K562 (cell line): Measurements from ENCODE around the gene ANKS1B. TPM values are rescaled to one million over a fixed set of nuclear protein-coding genes. Genes with fewer than 3 reads are reported as not detected.

Experiments used
- KDM4B ChIP-seq, 2 experiments: fragments of 450-650 bp in 1 of 2; sonication (generic) in 1 of 2; IDR thresholded peaks; 2 replicates each; pipeline ENCODE4 v1.6.1; 2016 to 2017; ENCODE audit warnings: borderline replicate concordance in 2 of 2, antibody characterized with exemption in 1 of 2, low read depth in 1 of 2, mild to moderate bottlenecking in 1 of 2
- NFXL1 ChIP-seq: fragments of 450-650 bp; formaldehyde crosslinking; IDR thresholded peaks from 2 replicates; pipeline ENCODE4 v1.4.0; 2021; ENCODE audit warnings: mild to moderate bottlenecking
- POLR2AphosphoS2 ChIP-seq: IDR thresholded peaks from 2 replicates; pipeline ENCODE4 v1.6.1; 2012; ENCODE audit warnings: low read length, improper control_type of control experiment
- PRMT5 ChIP-seq: sonication (generic); formaldehyde crosslinking; IDR thresholded peaks from 2 replicates; pipeline ENCODE4 v1.5.0; 2020; ENCODE audit warnings: missing genetic modification reagents
- ZBTB17 ChIP-seq: fragments of 450-650 bp; formaldehyde crosslinking; IDR thresholded peaks from 2 replicates; pipeline ENCODE4 v1.4.0; 2020; ENCODE audit warnings: mild to moderate bottlenecking
- ZNF212 ChIP-seq: fragments of 450-650 bp; formaldehyde crosslinking; IDR thresholded peaks from 2 replicates; pipeline ENCODE4 v1.4.0; 2020; ENCODE audit warnings: mild to moderate bottlenecking
- ZNF561 ChIP-seq: fragments of 450-650 bp; formaldehyde crosslinking; conservative IDR thresholded peaks from 2 replicates; pipeline ENCODE4 v1.4.0; 2020; ENCODE audit warnings: mild to moderate bottlenecking, moderate library complexity
- ZSCAN32 ChIP-seq: fragments of 450-650 bp; formaldehyde crosslinking; IDR thresholded peaks from 2 replicates; pipeline ENCODE4 v1.4.0; 2020; ENCODE audit warnings: mild to moderate bottlenecking, moderate library complexity
- polyA plus RNA-seq, 8 experiments: library from polyadenylated mRNA; depleted of rRNA in 4 of 8; stranded (reverse) in 5 of 8; unstranded in 3 of 8; fragments of >200 nt; fragmentation: Nextera tagmentation in 2 of 8; fragmentation: Illumina TruSeq in 1 of 8; extraction: Ambion mirVana in 2 of 8; extraction: Trizol in 1 of 8; gene quantifications; 2 replicates each; pipeline versions ENCODE4 v1.2.1 to v1.2.3, GENCODE V29; 2011 to 2014; ENCODE audit warnings: inconsistent platforms in 1 of 8, missing spikeins in 1 of 8
- total RNA-seq, 7 experiments: library from RNA; depleted of rRNA in 6 of 7; stranded (reverse); fragments of >200 nt in 6 of 7; fragmentation: Illumina TruSeq in 2 of 7; extraction: Trizol in 2 of 7; gene quantifications; 2 replicates each; pipeline versions ENCODE4 v1.2.1 to v1.2.3, GENCODE V29; 2011 to 2021; ENCODE audit warnings: low replicate concordance in 1 of 7
- TF ChIP-seq, protein P1 (sequence below): IDR thresholded peaks from 3 replicates; pipeline ENCODE4 v1.6.1; 2011; ENCODE audit warnings: borderline replicate concordance, mild to moderate bottlenecking, moderate library complexity; ENCODE audit not compliant: insufficient read length; ENCODE audit errors: extremely low read depth
- TF ChIP-seq, protein P2 (sequence below), 2 experiments: fragments of 250-450 bp in 1 of 2; fragments of 450-650 bp in 1 of 2; sonication (Bioruptor Pico) in 1 of 2; IDR thresholded peaks; 2 replicates each; pipeline versions ENCODE4 v1.6.1 to v1.8.0; 2016 to 2021; ENCODE audit warnings: mild to moderate bottlenecking in 2 of 2, moderate library complexity in 2 of 2, missing compliant biosample characterization in 1 of 2, missing genetic modification characterization in 1 of 2

The ANKS1B gene
- total and polyA plus RNA-seq, 9 of the 15 experiments (the other 6 are each of a cell fraction or from before 2014, with no cell fraction given): 0.04 to 0.47 (median 0.28) TPM; not detected in 4

DNA sequence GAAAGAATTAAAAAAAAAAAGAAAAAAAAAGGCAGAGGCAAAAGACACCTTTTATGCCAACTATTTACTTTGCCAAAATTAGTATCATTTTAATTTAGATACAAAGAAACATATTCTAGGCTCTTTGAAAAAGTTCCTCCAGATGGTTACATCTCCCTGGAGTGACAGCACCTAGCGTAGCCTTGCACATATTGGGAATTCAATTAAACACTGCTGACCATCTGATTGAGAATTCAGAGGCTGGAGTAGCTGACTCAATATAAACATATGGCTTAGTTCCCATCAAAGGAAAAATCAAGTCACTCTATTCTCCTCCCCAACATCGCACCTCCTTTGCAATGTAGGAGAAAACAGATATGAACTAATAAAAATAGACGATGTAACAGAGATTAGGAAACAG, 36.4 kb downstream of the ANKS1B start (continued):
- TF ChIP-seq KDM4B (IDR thresholded peaks at IDR 0.05; ENCODE audit: borderline replicate concordance in 2 of 2, low read depth in 1 of 2): no peak
- no peak for TF ChIP-seq PRMT5 (CRISPR knock-in tag)
- TF ChIP-seq ZSCAN32 (CRISPR knock-in tag): no peak
- TF ChIP-seq, protein P1, sequence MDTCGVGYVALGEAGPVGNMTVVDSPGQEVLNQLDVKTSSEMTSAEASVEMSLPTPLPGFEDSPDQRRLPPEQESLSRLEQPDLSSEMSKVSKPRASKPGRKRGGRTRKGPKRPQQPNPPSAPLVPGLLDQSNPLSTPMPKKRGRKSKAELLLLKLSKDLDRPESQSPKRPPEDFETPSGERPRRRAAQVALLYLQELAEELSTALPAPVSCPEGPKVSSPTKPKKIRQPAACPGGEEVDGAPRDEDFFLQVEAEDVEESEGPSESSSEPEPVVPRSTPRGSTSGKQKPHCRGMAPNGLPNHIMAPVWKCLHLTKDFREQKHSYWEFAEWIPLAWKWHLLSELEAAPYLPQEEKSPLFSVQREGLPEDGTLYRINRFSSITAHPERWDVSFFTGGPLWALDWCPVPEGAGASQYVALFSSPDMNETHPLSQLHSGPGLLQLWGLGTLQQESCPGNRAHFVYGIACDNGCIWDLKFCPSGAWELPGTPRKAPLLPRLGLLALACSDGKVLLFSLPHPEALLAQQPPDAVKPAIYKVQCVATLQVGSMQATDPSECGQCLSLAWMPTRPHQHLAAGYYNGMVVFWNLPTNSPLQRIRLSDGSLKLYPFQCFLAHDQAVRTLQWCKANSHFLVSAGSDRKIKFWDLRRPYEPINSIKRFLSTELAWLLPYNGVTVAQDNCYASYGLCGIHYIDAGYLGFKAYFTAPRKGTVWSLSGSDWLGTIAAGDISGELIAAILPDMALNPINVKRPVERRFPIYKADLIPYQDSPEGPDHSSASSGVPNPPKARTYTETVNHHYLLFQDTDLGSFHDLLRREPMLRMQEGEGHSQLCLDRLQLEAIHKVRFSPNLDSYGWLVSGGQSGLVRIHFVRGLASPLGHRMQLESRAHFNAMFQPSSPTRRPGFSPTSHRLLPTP: no peak
- TF ChIP-seq ZNF212: no peak
- TF ChIP-seq, protein P2, sequence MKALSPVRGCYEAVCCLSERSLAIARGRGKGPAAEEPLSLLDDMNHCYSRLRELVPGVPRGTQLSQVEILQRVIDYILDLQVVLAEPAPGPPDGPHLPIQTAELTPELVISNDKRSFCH (CRISPR knock-in tag; IDR thresholded peaks at IDR 0.05): no peak
- TF ChIP-seq, protein P2 (tag; IDR thresholded peaks at IDR 0.05): no peak
- TF ChIP-seq NFXL1: no peak
- TF ChIP-seq POLR2AphosphoS2: no peak
- TF ChIP-seq ZNF561 (CRISPR knock-in tag): no peak
- TF ChIP-seq ZBTB17 (CRISPR knock-in tag): no peak
- TF ChIP-seq, all 486 proteins: peak for 0
